K562 (cell line): ENCODE measurements around the gene ADGRB3. TPM values are rescaled to one million over a fixed set of nuclear protein-coding genes. Genes with fewer than 3 reads are reported as not detected.

ENCODE experiments used
- AFF1 ChIP-seq, 2 experiments: fragments of 450-650 bp; IDR thresholded peaks; 2 replicates each; pipeline ENCODE4 v1.6.1; 2018; ENCODE audit warnings: mild to moderate bottlenecking in 2 of 2, low read depth in 1 of 2; ENCODE audit not compliant: partially characterized antibody in 2 of 2
- HLTF ChIP-seq: fragments of 450-650 bp; IDR thresholded peaks from 2 replicates; pipeline ENCODE4 v1.6.1; 2016
- LARP7 ChIP-seq: fragments of 450-650 bp; IDR thresholded peaks from 2 replicates; pipeline ENCODE4 v1.6.1; 2016
- MLLT1 ChIP-seq, 2 experiments: fragments of 450-650 bp; IDR thresholded peaks; 2 replicates each; pipeline ENCODE4 v1.6.1; 2016
- MTA2 ChIP-seq: fragments of 450-650 bp; IDR thresholded peaks from 2 replicates; pipeline ENCODE4 v1.6.1; 2016; ENCODE audit warnings: low read depth
- NFRKB ChIP-seq: fragments of 450-650 bp; IDR thresholded peaks from 2 replicates; pipeline ENCODE4 v1.6.1; 2016; ENCODE audit warnings: low read depth
- RBFOX2 ChIP-seq: fragments of 200-400 bp; formaldehyde crosslinking; IDR thresholded peaks from 2 replicates; pipeline ENCODE4 v1.6.1; 2017; ENCODE audit warnings: low read depth, mild to moderate bottlenecking, low read length, moderate library complexity
- RERE ChIP-seq: sonication (generic); formaldehyde crosslinking; IDR thresholded peaks from 2 replicates; pipeline ENCODE4 v1.8.0; 2023; ENCODE audit warnings: missing genetic modification reagents, mild to moderate bottlenecking, borderline replicate concordance
- THRAP3 ChIP-seq: fragments of 450-650 bp; IDR thresholded peaks from 2 replicates; pipeline ENCODE4 v1.6.1; 2016; ENCODE audit warnings: mild to moderate bottlenecking, inconsistent platforms, borderline replicate concordance
- ZBTB2 ChIP-seq: fragments of 450-650 bp; IDR thresholded peaks from 2 replicates; pipeline ENCODE4 v1.6.1; 2016; ENCODE audit warnings: antibody characterized with exemption
- ZNF316 ChIP-seq: fragments of 450-650 bp; IDR thresholded peaks from 2 replicates; pipeline ENCODE4 v1.6.1; 2016
- polyA plus RNA-seq, 8 experiments: library from polyadenylated mRNA; depleted of rRNA in 4 of 8; stranded (reverse) in 5 of 8; unstranded in 3 of 8; fragments of >200 nt; fragmentation: Nextera tagmentation in 2 of 8; fragmentation: Illumina TruSeq in 1 of 8; extraction: Ambion mirVana in 2 of 8; extraction: Trizol in 1 of 8; gene quantifications; 2 replicates each; pipeline versions ENCODE4 v1.2.1 to v1.2.3, GENCODE V29; 2011 to 2014; ENCODE audit warnings: inconsistent platforms in 1 of 8, missing spikeins in 1 of 8
- total RNA-seq, 7 experiments: library from RNA; depleted of rRNA in 6 of 7; stranded (reverse); fragments of >200 nt in 6 of 7; fragmentation: Illumina TruSeq in 2 of 7; extraction: Trizol in 2 of 7; gene quantifications; 2 replicates each; pipeline versions ENCODE4 v1.2.1 to v1.2.3, GENCODE V29; 2011 to 2021; ENCODE audit warnings: low replicate concordance in 1 of 7

Gene ADGRB3
- total and polyA plus RNA-seq, 9 of the 15 experiments (the other 6 are each of a cell fraction or from before 2014, with no cell fraction given): 0.90 to 7.8 (median 2.4) TPM

GRCh38 chr6:68653706-68654089 is 18.6 kb downstream of the ADGRB3 start (continued):
- no peak for TF ChIP-seq RERE (CRISPR knock-in tag)
- peak; percentile 43; the same call in 1 of the 2 replicates for TF ChIP-seq THRAP3
- peak; percentile 63; the same call in 1 of the 2 replicates for TF ChIP-seq LARP7
- TF ChIP-seq AFF1 (IDR thresholded peaks at IDR 0.05; ENCODE audit: low read depth in 1 of 2, partially characterized antibody in 2 of 2): peak in 1 of 2 experiments; percentile 16
- peak; percentile 16; the same call in 1 of the 2 replicates for TF ChIP-seq ZNF316
- TF ChIP-seq HLTF: peak; percentile 58; the same call in 1 of the 2 replicates
- peak; percentile 52 for TF ChIP-seq ZBTB2
- peak; percentile 24; the same call in 1 of the 2 replicates for TF ChIP-seq RBFOX2
- peak; percentile 53 to 76; a peak in 3 of 4 replicates for TF ChIP-seq MLLT1 (IDR thresholded peaks at IDR 0.05)
- 0 out of 2 replicates have a peak, but pooled peaks have one; percentile 5 for TF ChIP-seq MTA2
- TF ChIP-seq NFRKB: peak; percentile 80; the same call in 1 of the 2 replicates
- TF ChIP-seq, all 486 proteins: peak for 12
